Measurements from ENCODE around the gene BACH2.

DNA sequence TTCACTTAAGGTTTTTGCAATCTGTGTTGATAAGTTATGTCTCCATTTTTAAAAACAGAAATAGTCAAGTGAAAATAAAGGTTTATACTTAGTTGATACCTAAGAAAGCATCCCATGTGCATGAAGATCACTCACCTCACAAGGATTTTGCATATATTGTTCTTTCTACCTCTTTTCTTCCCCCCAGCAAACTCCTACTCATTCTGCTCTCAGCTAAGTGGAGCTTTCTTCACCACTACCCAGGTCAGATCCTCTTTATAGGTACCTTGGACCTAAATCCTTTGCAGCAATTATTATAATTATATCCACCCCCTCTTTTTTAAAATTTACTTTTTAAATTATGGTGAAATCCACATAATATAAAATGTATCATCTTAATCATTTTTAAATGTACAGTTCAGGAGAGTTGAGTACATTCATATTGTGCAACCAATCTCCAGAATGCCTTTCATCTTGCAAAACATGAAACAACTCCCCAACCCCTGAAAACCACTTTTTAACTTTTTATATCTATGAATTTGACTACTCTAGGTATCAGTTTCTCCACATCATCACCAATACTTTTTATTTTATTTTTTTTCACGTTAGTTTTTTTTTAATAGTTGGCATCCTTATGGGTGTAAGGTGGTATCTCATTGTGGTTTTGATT is 9.3 kb upstream of the BACH2 start:
- TF ChIP-seq EZH2phosphoT487 (IDR thresholded peaks at IDR 0.05) = no peak
- TF ChIP-seq, protein P1, sequence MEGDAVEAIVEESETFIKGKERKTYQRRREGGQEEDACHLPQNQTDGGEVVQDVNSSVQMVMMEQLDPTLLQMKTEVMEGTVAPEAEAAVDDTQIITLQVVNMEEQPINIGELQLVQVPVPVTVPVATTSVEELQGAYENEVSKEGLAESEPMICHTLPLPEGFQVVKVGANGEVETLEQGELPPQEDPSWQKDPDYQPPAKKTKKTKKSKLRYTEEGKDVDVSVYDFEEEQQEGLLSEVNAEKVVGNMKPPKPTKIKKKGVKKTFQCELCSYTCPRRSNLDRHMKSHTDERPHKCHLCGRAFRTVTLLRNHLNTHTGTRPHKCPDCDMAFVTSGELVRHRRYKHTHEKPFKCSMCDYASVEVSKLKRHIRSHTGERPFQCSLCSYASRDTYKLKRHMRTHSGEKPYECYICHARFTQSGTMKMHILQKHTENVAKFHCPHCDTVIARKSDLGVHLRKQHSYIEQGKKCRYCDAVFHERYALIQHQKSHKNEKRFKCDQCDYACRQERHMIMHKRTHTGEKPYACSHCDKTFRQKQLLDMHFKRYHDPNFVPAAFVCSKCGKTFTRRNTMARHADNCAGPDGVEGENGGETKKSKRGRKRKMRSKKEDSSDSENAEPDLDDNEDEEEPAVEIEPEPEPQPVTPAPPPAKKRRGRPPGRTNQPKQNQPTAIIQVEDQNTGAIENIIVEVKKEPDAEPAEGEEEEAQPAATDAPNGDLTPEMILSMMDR (IDR thresholded peaks at IDR 0.05) = no peak

Data from neural progenitor cell (in vitro differentiated cells).